Stimulated activated CD4-positive, alpha-beta T cell treated with anti-CD3 and anti-CD28 coated beads, TNF-alpha, amount 100 ng/mL, for 4 hours (primary cell): ENCODE data around the gene USPL1.
"Not testable (repeated sequence)": the region's sequence is repeated elsewhere in the genome, so short reads cannot be mapped to it uniquely, and the experiment has no call there.

Experiments used
- DNase-seq, 3 experiments: peaks; one replicate each; pipeline ENCODE4 v3.0.0-alpha.2; 2020; ENCODE audit warnings: low read depth in 3 of 3

Gene USPL1

DNA sequence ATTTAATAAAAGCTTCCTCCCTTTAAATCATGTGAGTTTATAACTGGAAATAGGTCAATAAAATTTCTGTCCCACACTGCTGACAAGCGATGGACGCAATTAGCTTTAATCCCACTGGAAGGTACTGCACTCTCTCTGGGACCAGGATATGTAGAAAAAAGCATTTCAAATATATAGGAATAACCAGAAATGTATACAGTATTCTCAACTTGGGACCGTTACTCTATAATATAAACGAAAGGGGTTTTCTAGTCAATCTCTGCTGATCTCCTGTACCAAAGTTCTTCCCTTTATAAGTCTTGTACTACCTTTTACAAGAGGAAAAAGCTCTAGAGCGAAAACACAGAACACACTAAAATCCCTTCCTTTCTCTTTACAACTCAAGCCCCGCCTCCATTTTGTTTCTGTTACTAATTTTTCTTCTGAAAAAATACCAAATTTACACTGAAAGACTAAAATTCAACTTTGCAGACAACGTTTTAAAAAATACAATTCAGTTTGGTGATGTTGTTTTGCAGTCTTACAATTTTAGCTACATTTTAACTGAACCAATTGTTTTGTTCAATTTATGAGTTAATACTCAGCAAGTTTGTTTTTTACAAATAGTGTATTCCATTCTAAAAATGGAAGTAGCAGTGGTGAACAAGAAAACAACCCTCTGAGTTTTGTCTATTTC is 1.7 kb upstream of the USPL1 start:
- DNase-seq: no peak

DNA sequence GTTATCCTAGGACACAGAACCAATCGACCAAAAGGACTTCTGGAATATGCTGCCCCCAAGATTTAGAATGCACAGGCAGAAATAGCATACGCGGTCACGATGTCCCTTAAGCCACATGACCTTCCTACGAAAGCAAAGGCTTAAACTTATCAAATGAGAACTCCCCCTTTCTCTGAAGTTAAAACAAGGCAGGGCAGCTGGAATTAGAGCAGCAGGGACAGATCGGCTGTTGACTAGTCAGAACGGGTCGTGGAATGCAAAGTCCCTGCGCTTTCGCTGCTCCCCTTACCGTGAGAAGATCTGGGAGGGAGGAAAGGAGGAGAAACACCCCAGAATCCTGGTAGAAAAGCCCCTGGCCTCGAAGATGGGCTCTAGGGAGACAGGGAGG is 799 bp upstream of the USPL1 start:
- peak in 1 of 3 experiments; percentile 18 for DNase-seq

DNA sequence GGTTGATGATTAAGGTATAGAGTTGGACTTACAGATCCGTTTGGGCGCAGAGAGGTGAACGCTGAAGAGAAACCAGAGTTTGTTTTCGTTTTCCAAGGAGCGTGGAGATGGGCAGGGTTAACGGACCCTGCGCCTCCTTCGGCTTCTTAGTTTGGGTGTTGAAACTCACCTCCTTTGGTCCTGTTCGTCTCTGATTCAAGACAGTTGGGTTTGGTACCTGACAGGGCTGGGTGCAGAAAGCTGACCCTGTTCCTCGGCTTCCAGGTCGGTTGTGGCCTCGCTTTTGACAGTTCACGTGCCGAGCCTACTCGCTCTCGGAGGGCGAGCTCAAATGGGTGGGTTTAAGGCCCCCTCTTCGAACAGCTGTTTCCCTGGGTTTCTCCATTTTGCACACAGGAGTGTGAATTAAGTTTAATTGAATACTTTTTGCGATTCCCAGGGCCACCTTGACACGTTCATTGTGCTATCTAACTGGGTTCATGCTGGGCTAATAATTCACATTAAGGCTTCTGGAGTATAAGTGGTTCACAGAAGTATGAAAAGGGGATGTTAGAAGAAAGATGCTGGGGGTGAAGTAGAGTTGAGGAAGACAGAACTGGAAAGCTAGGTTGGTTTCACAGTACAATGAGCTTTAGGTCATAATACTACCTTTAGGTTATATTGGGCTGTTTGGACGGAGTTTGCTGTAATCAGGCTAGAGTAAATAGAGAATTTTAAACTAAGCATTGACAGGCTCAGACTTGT is 638 bp downstream of the USPL1 start:
- peak in 1 of 3 experiments; percentile 5 for DNase-seq

DNA sequence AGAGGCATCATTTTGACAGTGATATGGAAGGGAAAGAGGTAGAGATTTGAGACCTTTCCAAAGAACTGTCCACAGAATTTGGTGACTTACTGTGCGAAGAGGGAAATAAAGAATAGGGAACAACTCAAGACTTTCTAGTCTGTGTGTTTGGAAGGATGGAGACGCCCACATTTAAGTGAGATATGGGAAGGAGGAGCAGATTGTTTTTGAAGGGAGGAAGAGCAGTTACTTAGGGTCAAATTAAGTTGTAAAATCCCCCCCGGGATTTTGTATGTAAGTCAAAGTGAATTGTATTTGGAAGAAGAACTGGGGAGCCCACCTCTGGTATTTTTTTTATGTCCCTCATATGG is 1.2 kb downstream of the USPL1 start:
- no peak for DNase-seq

DNA sequence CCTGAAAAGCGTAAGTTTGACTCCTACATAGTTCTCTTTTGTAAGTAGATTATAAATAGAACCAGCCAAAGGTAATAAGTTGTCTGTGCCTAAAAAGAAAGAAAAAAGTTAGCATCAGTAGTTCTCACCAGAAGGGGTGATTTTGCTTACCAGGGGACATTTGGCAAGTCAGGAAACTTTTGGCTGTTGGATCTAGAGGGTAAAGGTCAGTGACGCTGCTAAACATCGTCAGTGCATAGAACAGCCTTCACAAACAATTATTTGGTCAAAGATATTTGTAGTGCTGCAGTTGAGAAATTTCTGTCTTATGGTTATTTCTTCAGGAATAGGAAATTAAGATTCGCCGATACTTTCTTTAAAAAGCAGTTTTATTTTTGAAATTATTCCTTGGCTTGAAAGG is 2.0 kb downstream of the USPL1 start:
- DNase-seq: no peak

DNA sequence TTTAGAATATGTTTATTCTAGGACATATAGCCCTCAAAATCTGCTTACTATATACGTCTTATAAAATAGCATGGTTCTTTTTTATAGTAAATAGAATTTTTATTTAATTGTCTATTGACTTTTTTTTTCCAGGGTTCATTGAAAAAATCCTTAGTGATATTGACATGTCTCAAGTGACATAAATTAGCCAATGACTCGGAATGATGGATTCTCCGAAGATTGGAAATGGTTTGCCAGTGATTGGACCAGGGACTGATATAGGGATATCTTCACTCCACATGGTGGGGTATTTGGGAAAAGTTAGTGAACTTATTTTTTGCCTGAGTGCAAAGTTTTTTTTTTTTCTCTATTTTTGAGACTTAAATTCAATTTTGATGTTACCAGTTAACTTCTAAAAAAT is 3.2 kb downstream of the USPL1 start:
- no peak for DNase-seq

DNA sequence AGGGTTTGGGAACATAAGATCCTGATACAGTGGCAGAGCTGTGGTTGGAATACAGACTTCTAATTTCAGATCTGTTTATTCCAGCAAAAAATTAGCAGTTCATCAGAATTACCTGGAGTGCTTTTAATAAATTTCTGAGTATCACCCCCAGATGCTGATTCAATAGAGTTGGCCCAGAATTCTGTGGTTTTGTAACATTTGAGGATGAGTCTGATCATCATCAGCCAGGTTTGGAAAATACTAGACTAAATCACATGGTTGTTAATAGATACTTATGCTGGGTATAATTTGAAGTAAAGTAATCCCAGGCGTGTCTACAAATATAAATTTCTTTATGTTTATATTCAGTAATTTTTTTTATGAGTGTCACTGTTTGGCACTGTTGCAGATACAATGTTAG is 4.8 kb downstream of the USPL1 start:
- DNase-seq: no peak

DNA sequence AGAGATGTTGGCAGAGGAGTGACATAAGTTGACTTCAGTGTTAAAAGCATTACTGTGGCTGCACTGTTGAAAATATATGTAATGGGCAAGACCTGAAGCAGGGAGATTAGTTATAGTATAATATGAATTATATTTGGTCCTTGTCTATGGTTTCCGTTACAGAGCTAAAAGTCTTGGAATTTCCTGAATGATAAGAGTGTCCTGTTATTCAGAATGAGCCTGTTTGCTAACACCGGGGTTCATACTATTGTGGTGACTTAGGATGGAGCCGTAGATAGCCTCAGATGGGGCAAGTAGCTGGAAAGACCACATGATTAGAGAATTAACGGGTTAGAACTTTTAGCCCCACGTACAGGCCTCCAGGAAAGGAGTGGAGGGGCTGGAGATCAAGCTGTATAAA is 5.7 kb downstream of the USPL1 start:
- no peak for DNase-seq

DNA sequence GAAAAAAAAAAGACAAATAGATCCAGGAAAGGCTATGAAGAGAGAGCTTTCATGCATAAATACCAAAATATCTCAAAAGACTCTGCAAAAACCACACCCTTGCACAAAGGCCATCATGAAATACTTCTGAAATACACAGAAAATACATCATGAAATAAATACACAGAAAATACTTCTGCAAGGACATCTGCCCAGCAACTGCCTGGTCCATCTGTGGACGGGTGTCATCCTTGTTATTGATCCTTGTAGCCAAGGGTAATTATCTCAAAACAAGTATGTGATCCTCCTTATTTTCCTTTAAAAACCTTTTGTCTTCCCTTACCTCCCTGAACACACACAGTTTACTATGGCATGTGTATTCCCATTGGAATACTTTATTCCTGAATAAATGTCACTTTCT is 6.9 kb downstream of the USPL1 start:
- DNase-seq: no peak

DNA sequence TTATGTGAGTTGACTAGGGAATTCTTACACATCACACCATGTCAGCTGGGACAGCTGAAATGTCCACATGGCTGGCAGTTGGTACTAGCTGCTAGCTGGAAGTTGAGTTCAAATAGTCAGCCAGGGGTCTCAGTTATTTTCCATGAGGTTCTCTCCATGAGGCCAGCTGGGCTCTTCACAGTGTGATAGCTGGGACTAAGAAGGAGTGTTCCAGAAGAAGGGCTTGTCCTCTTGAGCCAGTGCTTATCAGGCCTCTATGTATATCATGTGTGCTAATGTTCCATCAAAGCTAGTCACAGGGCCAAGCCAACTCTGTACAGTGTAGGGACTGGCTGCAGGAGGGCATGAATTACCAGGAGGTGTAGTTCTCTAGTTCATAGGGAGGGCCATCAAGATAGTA is 11.8 kb downstream of the USPL1 start:
- no peak for DNase-seq

DNA sequence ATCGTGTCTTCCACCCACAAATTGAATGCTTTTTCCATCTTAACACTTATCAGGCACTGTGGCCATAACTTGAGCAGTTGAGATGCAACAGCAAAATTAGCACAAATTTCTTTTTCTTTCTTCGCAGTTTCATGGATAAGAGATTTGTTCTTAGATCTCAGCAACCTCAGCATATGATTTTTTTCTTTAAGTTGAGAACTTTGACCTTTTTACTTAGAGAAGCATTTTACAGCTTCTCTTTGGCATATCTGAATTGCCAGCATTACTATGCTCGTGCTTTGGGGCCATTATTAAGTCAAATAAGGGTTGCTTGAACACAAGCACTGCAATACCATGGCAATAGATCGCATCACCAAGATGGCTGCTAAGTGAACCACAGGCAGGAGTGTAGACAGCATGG is 16.1 kb downstream of the USPL1 start:
- DNase-seq: no peak

DNA sequence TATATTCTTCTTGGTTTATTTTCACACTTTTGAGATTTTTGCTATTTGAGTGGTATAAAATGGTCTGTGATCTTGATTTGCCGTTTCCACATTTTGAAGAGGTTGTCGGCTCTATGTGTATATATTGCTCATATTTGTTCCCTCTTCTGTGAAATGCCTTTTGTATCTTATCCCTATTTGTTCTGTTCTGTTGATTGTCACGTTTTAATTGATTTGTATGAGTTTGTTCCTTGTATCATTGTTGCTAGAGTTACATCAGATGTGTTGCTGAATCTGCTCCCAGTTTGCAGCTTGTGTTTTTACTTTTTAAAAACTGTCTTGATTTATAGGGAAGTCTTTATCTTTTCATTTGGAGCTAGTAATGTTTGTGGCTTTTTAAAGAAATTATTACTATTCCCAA is 17.1 kb downstream of the USPL1 start:
- DNase-seq: no peak

DNA sequence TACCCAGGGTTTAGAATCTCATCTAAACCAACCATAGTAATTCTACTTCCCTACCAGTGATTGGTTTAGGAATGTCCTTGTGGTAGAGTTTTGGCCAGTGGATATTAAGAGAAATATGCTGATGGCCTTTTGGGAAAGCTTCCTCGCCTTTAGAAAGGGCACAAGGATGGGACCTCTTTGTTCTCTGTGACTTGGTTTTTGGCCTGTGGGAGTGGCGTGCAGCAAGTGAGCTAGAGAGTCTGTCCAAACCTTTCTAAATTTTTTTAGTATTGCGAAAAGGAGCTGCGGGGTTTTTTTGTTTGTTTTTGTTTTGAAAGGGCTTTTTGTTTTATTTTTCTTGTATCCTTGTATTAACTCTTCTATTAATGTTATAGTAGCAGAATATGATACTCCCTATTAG is 20.6 kb downstream of the USPL1 start:
- no peak for DNase-seq

DNA sequence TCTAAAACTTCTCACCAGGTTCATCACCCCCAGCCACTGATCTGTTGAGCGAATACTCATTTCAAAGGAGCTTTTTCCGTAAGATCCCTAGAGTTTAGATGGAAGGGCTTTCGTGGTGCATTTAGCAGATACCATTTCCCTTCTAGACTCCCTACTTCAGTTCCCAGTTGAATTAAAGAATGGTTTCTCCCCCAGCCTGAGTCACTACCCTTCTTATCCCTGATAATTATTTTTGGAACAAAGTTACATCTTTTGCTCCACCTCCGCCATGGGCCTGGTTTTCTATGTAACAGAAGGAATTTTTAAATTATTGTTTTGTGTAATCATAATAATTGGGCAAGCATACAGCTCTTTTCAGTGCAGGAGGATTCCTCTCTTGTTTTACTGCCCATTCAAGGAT is 22.0 kb downstream of the USPL1 start:
- DNase-seq: no peak

DNA sequence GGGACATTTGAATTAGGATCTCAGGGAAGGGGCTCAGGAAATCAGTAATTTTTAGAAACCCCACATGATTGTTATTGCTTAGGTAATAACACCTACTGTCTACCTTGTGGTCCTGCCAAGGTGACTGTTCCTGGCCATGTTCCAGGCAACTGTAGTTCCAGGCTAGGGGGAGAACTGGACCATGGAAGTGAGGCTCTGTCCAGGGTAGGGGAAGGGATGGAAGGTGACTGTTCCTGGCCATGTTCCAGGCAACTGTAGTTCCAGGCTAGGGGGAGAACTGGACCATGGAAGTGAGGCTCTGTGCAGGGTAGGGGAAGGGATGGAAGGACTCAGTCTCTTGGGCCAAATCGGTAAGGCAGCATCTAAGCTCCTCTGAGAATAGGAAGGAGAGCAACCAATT is 23.5 kb downstream of the USPL1 start:
- not testable (repeated sequence) for DNase-seq

DNA sequence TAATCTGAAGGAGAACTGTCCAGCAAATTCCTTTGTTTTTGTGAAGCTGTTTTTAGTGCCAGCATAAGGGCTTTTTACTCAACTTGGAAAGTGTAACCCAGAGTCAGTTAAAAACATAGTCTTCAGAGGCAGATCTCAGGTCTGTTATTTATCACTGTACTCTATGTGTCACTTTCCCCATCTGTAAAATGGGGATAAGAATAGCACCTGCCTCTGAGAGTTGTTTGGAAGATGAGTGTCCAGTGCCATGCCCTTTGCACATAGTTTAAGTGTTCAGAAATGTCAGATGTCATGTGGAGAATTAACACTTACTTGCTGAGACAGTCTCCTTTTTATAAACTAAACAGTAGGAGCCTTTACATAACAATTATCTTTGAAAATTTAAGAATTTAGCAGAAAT is 27.9 kb downstream of the USPL1 start:
- no peak for DNase-seq

DNA sequence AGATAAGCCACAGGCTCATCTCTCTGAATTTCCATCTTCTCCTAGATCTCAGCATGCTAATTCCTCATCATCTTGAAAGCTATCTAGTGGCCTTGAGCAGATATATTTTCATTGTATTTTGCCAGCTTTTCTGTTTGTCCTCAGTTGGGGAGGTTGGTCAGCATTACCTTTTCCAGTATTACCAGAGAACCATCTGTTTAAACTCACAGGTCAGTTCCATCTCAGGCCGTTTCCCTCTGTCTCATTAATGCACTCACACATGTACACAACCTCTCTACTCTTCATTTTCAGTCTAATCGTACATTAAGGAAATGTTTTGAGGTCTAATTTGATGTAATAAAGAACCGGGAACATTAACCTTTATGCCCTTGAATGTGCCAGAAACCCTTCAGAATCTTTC is 29.7 kb downstream of the USPL1 start:
- no peak for DNase-seq

DNA sequence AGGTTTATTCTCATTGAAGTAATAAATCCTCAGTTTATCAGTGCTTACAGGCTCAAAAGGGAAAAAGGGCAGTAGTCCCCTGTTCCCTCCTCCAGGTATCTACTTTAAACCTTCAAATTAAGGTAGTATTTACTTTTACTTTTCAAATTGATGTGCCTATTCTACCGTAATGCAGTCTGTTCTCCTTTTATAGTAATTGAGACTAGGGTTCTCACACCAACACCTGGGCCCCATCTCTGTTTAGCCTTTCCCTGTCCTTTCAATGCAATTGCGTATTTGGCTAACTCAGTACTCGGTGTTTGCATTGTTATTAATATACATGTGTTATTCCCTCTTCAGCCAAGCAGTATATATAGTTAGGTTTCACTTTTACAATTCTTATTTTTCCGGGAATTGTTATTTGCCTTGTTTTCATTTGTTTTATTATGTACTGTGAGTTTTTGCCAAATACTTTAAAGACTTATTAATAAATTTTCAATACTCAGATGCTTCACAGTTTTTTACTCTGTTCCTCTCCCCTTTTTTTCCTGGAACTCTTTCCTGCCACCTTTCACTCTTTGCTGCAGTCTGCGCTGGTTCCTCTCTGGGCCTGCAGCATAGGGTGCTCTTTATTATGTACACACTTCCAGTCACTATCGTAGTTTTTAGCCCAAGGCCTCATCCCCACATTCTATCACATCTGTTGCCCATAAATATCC is 30.3 kb downstream of the USPL1 start:
- no peak for DNase-seq

DNA sequence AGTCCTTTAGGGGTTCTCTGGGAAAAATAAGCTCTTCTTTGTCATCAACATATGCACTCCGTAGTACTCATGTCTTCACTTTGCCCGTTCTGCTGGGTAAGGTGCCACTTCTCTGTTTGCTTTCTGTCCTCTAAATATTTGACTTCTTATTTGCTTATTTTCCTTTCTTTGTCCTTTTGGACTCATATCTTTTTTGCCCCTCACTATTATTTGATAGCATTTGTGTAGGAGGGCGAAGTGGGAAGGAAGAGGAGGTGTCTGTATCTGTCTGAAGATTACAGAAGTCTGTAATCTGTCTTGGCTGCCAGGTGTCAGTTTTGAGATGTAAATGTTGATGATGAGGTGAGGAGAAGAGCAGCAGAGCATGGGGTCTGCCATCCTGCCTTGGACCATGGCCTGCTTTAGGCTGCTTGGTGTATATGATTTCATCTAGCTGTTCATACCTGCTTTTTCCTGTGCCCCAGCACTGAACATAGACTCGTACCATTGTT is 30.8 kb downstream of the USPL1 start:
- DNase-seq: no peak

DNA sequence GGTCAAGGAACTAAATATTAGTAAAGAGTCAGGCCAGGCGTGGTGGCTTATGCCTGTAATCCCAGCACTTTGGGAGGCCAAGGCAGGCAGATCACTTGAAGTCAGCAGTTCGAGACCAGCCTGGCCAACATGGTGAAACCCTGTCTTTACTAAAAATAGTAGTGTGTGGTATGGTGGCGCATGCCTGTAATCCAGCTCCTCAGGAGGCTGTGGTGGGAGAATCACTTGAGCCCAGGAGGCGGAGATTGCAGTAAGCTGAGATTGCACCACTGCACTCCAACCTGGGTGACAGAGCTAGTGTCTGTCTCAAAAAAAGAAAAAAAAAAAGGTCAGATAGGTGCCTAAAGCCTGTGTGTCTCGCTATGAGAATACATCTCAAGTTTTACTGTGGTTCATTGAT is 33.9 kb downstream of the USPL1 start:
- DNase-seq: not testable (repeated sequence)

DNA sequence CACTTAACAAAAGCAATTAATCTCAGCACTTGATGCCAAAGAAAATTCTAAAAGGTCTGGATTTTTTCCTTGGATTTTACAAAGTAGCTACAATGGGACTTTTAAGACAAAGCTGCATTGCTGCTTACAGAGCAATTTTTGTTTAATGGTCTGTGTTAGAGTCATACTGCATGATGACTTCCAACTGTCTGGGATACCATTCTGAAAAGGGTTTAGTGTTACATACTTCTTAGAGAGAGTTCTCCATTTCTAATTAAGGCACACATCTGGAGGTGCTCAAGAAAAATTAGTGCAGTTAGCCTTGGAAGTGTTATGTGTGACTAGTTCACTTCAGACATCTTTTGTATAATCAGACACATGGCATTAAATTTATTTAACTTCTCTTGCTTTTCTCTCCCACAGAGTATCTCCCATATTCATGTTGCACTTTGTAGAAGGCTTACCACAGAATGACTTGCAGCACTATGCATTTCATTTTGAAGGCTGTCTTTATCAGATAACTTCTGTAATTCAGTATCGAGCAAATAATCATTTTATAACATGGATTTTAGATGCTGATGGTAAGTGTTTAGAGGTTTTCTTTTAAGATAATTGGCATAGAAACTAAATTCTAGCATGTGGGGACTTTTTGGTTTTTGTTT is 35.1 kb downstream of the USPL1 start:
- DNase-seq: no peak

DNA sequence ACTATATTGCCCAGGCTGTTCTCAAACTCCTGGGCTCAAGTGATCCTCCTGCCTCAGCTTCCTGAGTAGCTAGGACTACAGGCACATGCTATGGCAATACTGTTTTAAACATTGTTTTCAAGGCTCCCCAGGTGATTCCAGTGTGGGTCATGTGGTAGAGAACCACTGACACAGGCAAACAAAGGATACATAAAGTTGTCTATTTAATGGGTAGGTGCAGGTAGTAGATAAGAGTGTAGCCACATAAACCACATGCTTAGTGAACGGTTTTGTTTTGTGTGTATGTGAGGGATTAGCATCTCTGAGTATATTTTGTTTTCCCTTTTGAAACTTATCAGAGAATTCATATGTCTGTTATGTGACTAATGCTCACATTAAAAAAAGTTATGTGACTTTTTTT is 36.7 kb downstream of the USPL1 start:
- no peak for DNase-seq

DNA sequence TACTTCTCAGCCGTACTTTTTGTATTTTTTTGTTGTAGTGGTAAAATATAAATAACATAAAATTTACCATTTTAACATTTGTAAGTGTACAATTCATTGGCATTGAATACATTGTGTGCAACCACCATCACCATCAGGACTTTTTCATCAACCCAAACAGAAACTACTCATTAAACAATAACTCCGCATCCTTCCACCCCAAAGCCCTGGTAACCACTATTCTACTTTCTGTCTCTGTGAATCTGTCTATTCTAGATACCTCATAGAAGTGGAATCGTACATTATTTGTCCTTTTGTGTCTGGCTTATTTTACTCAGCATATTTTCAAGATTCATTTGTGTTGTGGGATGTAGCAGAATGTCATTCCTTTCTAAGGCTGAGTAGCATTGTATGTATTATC is 38.5 kb downstream of the USPL1 start:
- DNase-seq: no peak
